ENCODE measurements around the gene RPL19.

RPL19 gene

DNA sequence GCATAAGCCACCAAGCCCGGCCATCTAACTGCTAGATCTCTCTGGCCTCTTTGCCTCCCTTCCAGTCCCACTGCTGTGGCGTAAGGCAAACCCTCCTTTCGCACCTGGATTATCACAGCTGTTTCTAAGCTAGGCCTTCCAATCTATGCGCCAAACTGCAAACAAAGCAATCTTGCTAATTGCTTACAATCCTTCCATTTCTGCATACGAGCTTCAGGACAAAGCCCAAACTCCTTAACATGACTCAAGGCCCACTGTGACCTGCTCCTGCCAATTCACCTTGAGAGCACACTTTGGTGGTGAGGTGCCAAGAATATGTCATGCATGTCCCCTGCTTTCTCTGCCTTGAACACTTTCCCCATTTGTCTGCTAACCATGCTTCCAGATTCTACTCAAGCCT, 28.1 kb upstream of the RPL19 start:
- no peak for DNase-seq

DNA sequence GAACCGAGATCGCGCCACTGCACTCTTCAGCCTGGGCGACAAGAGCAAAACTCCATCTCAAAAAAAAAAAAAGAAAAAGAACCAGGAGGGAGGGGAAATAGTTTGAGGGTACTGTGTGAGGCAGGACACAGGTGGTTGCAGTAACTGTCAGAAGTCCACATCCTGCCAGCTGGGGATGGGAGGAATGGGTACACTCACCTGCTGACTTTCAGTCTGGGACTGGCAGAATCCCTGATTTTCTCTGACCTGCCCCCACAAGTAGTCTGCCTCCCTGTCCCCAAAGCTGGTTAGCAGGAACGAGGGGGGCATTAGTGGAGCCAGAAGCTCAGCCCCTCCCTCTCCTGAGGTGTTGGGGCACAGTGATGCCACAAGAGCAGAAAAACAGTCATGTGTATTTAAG, 27.0 kb upstream of the RPL19 start:
- no peak for DNase-seq

DNA sequence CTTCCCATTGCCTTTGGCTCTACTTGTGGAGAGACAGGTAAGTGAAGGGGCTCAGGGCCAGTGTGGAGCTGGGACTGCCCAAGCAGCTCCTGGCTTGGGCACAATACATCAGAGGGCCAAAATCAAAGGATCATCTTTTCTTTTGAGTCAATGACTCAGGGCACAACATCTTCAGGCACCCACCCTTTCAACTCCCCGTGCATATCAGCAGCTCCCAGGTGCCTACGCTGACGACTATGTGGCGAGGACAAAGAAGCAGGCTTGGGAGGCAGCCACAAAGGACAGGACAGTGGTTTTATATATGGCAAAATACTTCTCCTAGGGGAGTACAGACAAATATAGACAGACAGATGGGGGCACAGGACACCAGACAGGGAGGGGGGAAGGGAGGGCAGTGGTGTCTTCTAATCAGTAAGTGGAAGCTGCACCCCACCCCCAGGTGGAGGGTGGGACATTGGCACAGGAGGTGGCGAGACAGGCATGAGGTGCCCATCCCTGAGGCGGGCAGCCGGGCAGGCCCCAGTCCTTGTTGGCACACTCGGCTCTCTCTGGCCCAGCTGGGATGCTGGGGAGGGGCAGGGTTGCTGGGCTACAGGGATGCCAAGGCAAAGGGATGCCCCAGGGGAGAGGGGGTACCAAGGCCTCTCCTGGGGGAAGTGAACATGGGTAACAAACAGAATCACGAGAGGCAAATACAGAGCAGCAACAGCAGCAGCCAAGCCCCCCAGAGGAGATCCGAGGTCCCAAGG, 26.4 kb upstream of the RPL19 start:
- peak in 6 of 56 donors; percentile 13 to 25 (median 20) for DNase-seq

DNA sequence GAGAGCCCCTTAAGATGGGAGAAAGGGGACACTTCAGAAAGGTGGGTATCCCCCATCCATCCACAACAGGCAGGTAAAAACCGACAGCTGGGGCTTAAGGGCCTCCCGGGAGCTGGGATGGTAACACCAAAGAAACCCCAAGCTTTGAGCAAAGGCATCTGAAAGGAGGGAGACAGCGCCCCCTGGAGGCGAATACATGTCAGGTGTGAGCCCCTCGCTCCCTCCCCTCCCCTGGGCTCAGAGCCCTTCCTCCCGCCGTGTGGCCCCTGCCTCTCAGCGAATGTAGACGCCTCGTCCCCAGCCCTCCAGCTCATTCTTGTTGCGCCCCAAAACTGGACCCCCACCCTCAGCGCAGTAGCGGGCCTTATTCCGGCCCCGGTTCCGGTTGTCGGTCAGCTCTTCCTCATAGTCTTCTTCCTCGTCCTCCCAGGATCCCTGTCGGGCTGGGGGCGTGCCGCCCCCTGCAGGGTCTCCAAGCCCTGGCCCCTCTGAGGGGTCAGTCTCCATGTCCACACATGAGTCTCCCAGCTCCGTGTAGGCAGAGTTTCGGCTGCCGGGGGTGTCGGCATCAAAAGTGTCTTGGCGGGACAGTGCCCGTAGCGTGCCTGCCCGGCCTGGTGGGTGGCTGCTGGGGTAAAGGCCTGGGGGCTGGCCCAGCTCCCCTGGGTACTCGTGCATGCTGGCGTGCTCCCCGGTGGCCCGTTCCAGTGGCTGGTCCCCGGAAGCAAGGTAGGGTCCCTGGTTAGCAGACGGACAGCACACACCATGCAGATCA, 25.0 kb upstream of the RPL19 start:
- peak in 36 of 56 donors; percentile 19 to 81 (median 44) for DNase-seq

DNA sequence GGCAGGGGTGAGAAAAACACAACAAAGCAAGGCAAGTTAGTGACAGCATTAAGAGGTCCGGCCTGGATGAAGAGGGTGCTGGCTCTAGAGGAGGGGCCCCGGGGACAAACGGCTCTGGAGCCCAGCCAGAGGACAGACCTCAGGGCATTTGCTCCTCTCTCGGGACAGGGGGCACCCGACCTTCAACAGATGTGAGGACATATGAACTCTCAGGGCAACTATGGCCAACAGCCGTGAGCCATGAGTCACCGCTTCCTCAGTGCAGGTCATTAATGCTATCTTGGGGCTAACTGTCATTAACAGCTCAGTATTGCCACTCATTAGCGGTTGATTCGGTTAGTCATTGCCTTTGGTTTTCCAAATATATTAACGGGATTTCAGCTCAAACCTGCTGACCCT, 24.4 kb upstream of the RPL19 start:
- no peak for DNase-seq

DNA sequence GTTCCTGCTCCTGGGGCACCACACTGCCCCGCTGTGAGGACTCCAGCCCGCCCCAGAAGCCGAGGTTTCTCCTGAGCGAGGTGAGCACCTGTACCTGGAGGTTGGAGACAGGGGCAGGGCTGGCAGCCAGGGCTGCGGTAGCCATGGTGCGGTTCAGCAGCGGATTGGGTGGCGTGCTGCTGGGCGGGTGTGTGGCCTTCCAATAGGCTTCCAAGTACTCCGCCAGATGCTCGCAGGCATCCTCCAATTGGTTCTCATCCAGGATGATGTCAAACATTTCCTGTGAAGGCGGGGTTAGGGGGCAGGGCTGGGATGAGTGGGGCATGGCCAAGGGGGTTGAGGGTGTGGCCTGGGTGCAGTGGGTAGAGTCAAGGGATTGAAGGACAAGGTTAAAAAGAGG, 22.8 kb upstream of the RPL19 start:
- no peak for DNase-seq

DNA sequence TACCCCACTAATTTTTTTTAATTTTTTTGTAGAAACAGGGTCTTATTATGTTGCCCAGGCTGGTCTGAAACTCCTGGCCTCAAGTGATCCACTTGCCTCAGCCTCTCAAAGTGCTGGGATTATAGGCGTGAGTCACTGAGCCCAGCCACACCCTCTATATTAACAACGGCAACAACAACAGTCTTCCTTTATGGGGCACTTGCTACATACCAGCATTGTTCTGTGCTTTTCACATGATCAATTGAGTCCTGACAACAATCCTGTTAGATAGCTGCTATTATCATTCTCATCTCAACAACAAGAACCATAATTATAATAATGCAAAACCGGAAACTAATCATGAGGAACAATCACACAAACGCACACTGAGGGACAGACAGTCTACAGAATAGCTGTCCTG, 21.5 kb upstream of the RPL19 start:
- DNase-seq = no peak

DNA sequence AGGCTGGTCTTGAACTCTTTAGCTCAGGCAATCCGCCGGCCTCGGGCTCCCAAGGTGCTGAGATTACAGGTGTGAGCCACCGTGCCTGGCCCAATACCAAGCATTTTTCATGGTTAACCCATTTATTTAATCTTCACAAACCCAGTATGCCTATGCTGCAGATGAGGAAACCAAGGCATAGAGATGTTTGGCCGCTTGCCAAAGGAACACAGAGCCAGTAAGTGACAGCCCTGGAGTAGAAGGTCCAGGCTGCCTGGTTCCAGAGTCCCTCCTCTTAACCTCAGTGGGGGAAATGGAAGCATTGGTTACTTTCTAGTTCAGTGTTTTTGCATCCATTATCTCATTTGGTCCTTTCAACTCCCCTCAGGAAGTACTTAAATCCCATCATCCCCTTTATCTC, 18.8 kb upstream of the RPL19 start:
- no peak for DNase-seq

DNA sequence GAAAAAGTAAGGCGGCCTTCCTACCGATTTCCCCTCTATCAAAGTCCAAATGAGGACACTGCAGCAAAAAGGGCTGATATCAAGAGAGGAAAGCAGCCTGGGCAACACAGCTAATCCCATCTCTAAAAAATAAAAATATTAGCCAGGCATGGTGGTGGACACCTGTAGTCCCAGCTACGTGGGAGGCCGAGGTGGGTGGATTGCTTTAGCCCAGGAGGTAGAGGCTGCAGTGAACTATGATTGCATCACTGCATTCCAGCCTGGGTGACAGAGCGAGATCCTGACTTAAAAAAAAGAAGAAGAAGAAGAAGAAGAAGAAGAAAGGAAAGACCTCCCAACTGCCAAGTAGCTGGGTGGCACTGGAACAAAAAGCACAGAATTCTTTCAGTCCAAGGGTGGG, 17.0 kb upstream of the RPL19 start:
- no peak for DNase-seq

DNA sequence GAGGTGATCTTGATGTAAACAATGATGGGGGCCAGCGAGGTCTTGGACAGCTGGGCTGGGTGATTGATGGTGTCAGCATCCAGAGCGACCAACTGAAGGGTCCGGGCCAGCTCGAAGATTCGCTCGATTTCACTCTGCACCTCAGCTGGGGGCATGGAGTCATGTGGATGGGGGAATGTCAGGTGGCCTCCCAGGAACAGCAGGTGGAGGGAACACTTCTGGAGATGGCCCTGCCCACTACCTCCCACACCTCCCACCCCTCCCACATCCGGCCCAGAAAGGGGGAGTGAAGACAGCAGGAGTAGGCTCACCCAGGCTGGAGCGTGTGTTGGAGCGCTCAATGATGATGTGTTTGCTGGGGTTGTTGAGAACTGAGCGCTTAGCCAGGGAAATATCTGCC, 16.4 kb upstream of the RPL19 start:
- no peak for DNase-seq

DNA sequence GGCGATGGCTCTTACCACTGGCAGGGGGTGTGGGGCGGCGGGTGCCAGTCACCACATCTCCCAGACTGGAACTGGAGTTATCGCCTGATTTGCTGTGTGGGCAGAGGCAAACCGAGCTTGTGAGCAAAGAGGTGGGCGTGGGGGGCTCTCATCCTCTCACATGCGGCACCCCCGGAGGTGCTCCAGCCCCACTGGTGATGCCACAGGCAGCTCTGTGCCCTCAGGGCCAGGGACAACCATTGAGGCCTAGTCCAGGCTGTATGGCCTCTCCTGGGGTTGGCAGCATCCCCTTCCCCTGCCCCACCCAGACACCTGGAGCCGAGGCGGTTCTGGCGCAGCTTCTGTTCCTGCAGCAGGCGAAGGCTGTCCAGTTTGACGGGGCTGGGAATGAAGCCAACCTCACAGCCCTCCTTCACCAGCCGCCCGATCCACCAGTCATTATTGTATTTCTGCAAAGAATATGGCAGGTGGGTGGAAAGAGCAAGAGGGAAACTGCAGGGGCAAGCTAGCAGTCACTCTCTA, 13.5 kb upstream of the RPL19 start:
- peak in 2 of 56 donors; percentile 25 to 33 for DNase-seq

DNA sequence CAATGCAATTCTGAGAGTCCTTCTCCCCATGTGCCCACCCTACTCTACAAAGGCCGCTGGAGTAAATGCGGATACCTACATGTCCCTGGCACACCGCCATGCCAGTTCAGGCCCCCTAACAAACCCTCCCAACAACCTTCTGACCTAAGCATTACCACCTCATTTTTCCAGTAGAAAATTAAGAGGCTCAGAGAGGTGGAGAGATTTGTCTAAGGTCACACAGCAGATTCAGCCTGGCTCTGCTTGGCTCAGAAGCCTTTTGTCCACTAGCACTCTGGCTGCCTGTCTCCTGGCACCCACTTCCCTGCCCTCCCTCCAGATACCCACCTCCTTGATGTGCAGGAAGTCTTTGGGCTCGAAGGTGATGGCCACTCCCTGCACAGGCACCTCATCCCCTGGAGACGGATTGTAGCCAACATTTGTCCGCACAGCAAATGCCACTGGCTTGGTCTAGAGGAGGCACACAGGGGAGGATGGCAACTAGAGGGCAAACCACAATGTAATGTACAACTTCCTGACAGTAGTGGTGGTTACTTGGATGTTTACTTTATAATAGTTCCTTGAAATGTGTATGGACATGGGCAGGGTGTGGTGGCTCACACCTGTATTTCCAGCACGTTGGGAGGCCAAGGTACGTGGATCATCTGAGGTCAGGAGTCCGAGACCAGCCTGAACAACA, 12.8 kb upstream of the RPL19 start:
- DNase-seq = no peak

DNA sequence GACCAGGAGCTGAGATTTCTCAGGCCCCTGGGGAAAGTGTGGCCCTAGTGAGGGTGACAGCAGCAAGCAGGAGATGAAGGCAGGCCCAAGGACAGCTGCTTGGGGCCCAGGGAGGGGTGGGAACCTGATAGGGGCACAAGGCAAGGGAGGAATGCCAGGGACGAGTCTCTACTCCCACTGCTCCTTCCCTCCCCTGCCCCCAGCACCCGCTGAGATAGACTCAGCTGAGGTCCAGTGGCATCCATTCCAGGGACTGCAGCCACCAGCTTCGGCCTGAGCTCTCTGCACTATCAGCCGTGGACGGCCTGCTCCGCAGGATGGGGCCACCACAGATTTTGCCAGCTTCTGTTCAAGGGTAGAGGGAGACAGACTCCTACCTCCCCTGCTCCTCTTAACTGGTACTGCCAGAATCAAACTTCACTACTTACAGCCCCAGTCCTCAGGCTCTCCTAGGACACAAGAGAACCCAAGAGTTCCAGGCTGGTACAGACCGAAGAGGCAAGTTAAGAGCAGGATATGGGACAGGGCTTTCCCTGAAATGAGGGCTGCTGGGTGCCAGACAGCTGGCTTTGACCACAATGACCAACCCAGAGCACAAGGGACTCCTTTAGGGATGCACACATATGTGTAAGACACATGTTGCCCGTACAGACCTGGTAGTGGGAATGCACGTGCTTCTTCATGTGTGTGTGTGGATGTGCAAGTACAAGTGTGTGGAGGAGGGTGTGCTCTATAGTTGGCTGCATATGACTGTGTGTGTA, 8.2 kb upstream of the RPL19 start:
- DNase-seq = no peak

DNA sequence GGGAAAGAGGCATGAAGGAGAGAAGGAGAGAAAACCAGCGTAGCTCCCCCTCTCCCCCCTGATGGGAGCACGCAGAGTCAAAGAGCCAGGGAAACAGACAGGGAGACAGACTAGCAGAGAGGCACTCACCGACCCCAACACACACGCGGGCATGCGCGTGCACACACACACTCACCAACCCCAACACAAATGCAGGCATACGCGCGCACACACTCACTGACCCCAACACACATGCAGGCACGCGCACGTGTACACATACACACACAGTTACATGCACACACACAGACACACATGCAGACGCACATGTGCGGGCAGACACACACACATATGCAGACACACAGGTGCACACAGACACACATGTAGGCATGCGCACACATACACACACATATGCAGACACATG, 7.2 kb upstream of the RPL19 start:
- DNase-seq = no peak

DNA sequence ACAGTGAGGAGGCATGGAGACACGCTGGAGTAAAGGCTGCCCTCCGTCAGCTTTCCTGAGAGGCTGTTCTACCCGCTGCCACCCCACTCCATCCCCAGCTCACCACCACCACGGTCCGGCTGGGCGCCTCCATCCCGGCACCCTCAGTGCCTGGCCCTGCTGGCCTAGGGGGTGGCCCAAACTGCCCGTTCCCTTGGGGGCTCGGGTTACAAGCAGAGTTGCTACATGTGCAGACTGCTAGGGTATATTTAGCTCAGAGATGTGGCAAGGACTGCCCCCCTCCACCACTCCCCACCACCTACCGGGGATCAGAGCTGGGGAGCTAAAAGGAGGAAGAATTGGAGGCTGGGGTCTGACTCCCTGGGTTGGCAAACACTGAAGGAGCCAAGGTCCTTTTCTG, 6.7 kb upstream of the RPL19 start:
- DNase-seq = no peak

DNA sequence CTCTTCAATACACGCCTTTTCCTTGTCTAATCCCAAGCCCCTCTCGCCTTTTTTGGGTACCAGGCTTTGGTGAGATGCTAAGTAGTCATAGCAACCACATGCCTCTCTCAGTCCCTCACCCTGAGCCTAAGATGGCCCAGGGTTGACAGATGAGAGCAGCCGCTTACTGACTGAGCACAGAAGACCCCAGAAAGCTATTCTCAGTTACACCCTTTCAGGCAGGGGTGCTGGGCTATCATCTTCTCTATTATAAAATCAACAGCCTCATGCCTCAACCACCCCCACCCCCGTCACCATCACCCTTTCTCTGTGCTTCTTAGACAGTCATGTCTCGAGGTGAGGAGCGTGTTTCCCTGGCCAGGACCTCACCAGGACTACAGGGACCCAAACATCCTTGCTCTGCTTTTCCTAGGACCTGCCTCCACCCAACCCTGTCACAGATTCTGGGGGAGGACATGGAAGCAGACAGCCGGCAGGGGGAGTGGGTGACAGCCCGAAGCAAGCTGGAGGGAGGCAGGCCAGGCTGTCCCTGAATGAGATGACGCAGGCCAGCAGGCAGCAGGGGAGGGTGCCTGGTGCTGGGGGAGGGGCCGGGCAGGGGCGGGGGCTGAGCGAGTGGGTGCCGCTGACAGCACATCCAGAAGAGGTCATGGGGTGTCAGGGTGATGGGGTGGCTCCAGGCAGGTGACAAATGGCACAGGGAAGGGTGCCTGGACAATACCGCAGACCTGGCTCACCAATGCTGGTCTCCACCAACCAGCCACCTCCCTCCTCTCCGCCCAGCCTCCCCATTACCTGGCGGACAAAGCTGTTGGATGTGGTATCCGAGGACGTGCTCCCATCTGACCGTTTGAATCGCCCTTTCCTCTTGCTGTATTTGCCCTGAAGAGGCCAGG, 5.7 kb upstream of the RPL19 start:
- DNase-seq = peak in 51 of 56 donors; percentile 27 to 87 (median 65)

DNA sequence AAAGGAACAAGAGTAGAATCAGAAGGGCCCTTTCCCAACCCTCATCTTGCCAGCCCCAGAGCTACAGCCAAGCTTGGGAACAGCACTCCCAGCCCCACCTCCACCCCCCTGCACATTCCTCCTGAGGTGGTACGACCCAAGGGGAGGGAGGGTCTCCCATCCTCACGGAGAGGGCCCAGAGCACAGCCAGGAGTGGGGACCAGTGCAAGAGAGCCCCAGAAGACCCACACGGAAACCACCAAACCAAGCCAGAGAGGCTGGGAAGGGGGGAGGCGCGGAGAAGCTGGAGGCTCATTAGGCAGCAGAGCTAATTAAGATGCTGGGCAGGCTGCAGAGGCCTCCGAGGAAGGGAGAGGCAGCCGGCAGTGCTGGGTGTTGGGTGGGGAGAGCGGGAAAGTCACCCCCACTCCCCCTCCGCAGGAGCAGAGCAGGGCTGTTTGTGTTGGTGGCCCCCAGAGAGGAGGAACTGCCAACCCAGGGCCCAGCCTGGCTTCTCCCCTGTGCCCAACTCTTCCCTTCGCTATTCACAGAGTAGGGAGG, 5.0 kb upstream of the RPL19 start:
- peak in 45 of 56 donors; percentile 23 to 80 (median 57) for DNase-seq

DNA sequence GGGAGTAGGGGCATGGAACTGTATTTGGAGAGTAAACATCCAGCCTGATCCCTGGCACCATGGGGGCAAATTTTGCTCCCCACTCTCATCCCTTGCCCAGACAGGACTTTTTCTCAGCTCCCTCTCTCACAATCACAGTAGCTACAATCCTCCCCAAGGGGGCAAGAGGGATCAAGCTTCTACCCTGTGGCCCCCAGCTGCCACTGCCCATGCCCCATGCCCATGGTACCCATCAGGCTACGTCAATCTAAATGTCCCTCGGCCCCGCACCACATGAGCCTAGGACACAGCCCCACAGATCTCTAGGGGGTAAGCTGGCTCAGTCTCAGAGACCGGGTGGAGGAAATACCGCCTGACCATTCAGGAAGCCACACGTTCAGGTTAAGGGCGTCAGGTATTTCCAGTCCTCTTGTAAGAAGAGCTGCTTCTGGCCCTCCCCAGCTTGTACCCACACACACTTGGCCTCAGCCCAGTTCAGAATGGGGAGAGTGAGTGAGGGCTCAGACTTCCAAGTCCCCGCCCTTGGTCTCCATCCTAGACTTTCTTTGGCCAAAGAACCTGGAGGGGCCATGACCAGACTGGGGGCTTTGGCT, 4.4 kb upstream of the RPL19 start:
- DNase-seq = peak in 4 of 56 donors; percentile 22 to 49 (median 40)

DNA sequence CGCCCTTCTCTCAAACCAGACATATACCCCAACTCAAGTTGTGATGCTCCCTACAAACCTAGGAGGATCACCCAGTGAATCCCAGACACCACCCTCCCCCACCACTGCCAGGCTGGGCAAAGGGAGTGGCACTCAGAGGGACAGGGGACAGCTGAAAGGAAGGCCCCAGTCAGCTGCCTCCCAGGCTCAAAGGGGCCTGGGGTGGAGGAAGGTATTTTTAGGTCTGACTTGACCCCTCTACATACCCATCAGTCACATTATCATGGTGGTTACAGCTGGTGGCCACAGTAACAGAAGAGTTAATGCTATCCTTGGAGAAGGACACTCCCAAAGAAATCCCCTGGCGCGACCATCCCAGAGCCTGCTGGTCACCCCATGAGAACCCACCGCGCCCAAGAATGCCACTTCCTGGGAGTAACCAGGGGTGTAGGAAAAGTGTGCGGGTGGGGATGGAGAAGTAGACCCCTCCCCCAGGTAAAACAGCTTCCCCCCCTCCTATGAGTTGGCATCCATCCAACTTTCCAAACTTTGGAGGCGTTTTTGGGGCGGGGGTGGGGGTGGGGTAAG, 3.8 kb upstream of the RPL19 start:
- DNase-seq = peak in 2 of 56 donors; percentile 44 to 77

Data from amygdala (tissue), 56 donors.